Amygdala (tissue), 56 donors: ENCODE results near the gene ELK3.
A peak's percentile ranks its signal among the peaks of the same experiment; 100 is the strongest.

ENCODE experiments used
- DNase-seq, 56 donors: peaks; one replicate each; lab custom pipeline; 2025; lab: John Stamatoyannopoulos, UW

Gene ELK3

GRCh38 chr12:96186607-96187301 lies 7.4 kb upstream of the ELK3 start:
- DNase-seq = no peak

- DNase-seq = no peak
These were observed 6.2 kb upstream of the ELK3 start for GRCh38 chr12:96187956-96188355.

- DNase-seq = no peak
These were observed 4.4 kb upstream of the ELK3 start for GRCh38 chr12:96189781-96190180.

- no peak for DNase-seq
These were observed 3.6 kb upstream of the ELK3 start for GRCh38 chr12:96190413-96191108.

- no peak for DNase-seq
These were observed 1.1 kb upstream of the ELK3 start for GRCh38 chr12:96192926-96193573.

- DNase-seq = no peak
These were observed 358 bp downstream of the ELK3 start for GRCh38 chr12:96194576-96194889.

- peak in 17 of 56 donors; percentile 6 to 43 (median 14) for DNase-seq
These were observed 1.0 kb downstream of the ELK3 start for GRCh38 chr12:96194971-96195844.

GRCh38 chr12:96195845-96196451 lies 1.8 kb downstream of the ELK3 start:
- DNase-seq = no peak

GRCh38 chr12:96196781-96197180 lies 2.6 kb downstream of the ELK3 start:
- DNase-seq = no peak

- no peak for DNase-seq
These were observed 3.5 kb downstream of the ELK3 start for GRCh38 chr12:96197503-96198272.

- DNase-seq = no peak
These were observed 4.8 kb downstream of the ELK3 start for GRCh38 chr12:96198965-96199364.

GRCh38 chr12:96199464-96199863 lies 5.3 kb downstream of the ELK3 start:
- no peak for DNase-seq

GRCh38 chr12:96201272-96202227 lies 7.4 kb downstream of the ELK3 start:
- DNase-seq = no peak

GRCh38 chr12:96204381-96204780 lies 10.2 kb downstream of the ELK3 start:
- no peak for DNase-seq

GRCh38 chr12:96205908-96206307 lies 11.7 kb downstream of the ELK3 start:
- no peak for DNase-seq

GRCh38 chr12:96206936-96207662 lies 12.9 kb downstream of the ELK3 start:
- no peak for DNase-seq

GRCh38 chr12:96208346-96208745 lies 14.2 kb downstream of the ELK3 start:
- DNase-seq = no peak
